OCI-M2 (cell line): ENCODE results near the gene STK11.
A peak's percentile ranks its signal among the peaks of the same experiment; 100 is the strongest.

ENCODE experiments used
- DNase-seq: peaks from one replicate; lab custom pipeline; 2025; ENCODE audit not compliant: unreplicated experiment; lab: John Stamatoyannopoulos, UW

Gene STK11

DNA sequence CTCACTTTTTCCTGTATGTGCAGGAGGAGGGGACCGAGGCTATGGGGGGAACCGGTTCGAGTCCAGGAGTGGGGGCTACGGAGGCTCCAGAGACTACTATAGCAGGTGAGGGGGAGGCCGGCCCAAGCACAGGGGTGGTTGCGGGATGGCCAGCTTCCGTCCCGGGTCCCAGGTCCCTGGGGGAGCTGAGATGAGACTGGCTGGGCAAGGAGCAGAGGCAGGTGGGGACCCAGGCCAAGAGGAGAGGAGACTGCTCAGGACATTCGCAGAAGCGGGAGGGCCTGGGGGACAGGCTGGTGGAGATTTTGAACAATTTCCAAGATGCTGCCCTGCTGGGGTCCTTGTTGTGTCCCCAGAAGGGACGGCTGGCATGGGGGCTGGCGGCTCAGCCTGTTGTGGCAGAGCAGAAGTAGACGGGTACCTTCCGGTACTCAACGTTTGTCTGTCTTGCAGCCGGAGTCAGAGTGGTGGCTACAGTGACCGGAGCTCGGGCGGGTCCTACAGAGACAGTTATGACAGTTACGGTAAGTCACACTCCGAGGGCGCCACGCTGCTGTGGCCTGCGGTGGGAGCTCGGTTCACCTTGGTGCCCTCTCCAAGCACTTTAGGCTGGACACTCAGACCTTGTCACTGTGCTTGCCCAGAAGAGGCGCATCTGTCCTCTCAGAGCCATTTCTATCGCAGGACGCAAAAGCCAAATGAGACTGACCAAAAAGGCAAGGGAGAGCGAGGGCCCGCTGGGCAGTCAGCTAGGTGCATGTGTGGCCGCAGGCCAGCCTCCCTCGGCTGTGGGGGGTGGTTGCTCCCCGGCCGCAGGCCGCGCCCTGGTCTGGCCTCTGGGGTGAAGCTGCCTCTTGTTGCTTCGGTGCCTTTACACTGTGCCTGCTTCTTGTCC lies 66.2 kb downstream of the STK11 start:
- no peak for DNase-seq

DNA sequence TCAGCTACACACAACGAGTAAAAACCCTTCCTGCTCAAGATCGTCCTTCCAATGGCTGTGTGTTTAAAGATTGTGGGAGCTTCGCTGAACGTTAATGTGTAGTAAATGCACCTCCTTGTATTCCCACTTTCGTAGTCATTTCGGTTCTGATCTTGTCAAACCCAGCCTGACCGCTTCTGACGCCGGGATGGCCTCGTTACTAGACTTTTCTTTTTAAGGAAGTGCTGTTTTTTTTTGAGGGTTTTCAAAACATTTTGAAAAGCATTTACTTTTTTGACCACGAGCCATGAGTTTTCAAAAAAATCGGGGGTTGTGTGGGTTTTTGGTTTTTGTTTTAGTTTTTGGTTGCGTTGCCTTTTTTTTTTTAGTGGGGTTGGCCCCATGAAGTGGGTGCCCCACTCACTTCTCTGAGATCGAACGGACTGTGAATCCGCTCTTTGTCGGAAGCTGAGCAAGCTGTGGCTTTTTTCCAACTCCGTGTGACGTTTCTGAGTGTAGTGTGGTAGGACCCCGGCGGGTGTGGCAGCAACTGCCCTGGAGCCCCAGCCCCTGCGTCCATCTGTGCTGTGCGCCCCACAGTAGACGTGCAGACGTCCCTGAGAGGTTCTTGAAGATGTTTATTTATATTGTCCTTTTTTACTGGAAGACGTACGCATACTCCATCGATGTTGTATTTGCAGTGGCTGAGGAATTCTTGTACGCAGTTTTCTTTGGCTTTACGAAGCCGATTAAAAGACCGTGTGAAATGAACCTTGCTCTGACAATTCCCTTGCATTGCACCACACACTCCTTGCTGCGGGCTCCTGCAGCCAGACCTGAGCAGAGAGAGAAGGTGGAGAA lies 67.1 kb downstream of the STK11 start:
- no peak for DNase-seq

DNA sequence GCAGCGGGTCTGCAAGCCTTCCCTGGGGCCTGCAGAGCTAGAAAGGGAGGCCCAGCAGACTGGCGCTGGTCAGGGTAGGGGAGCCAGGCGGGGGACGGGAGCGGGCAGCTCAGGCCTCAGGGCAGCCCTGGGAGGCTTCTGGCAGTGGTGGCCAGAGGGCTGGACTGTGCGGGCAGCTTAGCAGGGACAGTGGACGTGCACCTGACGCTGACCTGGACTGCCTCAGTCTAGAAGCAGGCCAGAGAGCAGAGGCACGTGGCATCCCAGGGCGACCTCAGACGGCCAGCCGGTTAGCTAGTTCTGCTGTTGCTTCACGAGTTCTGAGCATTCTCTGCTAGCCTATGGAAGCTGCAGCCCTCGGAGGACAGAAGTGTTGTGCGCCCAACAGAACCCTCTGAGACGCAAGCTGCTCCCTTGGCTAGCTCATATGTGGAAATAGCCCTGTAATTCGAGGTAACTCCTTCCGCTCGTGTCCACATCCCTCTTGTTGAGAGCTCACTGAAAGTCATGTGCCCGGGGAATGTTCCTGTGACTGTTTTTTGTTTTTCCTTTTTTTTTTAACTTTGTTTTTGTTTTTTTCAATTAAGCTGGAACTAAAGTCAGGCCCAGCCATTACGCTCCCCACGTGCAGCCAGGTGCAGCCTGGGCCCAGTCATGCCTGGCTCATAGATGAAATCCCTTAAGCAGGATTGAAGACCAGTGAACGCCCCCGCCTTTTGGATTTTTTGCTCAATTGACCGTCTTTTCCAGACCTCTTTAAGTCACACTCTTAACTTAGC lies 67.9 kb downstream of the STK11 start:
- DNase-seq = peak; percentile 8

DNA sequence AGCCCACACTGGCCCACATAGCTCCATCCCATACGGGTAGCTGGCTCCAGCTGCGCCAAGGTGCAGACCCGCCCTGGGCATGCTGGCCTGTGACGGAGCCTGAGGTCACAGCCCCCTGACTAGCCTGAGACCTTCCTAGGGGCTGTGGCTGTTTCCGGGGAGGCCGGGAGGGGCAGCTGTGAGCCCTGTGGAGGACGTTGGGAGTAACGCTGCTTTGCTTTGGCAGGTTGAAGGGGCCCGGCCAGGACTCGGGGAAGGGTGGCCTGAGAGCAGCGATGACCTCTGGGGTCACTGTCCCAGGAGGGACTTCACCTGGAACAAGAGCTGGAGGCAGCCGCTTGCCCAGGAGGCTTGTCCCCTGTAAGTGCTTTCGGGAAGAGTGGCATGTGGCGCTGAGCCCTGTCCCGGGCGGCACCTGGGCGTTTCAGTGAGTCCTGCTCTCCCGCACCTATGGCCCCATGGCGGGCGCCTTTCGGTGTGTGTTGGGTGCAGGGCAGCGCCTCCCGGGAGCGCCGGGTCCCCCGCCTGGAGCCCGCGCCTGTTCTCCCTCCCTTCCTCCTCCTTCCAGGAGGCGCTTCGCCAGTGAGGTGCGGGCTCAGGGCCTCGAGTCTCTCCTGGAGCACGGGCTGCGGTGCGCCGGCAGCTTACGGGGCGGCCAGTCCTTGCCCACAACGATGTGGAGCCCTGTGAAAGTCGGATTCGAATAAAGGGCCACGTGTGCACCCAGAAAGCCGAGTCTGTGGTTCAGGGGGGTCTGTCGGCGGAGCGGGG lies 68.7 kb downstream of the STK11 start:
- DNase-seq = no peak

DNA sequence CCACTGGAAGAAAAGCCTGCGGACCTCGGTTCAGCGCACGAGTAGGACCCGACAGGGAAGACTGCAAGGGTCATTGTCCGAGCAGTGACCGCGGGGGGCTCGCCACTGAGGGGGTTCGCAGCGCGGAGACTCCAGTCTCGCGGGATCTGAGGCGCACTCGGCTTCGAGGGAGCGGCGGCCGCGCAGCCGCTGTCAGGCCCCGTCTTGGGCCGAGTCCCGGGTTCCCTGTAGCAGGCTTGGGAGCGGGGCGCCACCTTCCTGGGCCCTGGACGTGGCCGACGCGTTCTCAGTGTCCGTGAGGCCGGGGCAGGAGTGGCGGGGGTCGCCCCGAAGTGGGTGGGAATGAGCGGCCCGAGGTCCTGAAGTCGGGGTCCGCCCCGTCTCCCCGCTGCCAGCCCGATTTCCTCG lies 69.3 kb downstream of the STK11 start:
- DNase-seq = no peak

DNA sequence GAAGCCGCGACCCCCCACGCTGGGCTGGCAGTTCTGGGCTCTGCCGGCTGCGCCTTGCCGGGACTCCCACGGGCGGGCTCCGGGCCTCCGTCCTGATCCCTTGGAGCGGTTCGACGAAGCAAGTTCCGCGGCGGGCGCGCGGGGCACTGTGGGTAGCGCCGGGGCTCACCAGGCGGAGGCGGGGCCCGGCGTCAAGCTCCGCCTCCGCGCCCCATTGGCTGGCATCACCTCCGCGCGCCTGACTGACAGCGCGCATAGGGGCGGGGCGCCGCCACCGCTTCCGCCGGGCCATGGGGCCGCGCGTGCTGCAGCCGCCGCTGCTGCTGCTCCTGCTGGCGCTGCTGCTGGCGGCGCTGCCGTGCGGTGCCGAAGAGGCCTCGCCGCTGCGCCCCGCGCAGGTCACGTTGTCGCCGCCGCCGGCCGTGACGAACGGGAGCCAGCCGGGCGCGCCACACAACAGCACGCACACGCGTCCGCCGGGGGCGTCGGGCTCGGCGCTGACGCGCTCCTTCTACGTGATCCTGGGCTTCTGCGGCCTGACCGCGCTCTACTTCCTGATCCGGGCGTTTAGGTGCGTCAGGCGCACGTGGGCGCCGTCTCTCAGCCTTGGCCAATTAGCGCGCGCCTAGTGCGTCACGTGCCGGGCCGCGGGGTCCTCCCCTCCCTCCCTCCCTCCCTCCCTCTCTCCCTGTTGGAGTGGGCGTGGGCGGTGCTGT lies 69.8 kb downstream of the STK11 start, which contains the start of gene FAM174C:
TSS of gene FAM174C (plus strand) at position 271 of the 716 bp plus-strand sequence. CDS start at position 291, 20 bp downstream.
- peak; percentile 63 for DNase-seq

DNA sequence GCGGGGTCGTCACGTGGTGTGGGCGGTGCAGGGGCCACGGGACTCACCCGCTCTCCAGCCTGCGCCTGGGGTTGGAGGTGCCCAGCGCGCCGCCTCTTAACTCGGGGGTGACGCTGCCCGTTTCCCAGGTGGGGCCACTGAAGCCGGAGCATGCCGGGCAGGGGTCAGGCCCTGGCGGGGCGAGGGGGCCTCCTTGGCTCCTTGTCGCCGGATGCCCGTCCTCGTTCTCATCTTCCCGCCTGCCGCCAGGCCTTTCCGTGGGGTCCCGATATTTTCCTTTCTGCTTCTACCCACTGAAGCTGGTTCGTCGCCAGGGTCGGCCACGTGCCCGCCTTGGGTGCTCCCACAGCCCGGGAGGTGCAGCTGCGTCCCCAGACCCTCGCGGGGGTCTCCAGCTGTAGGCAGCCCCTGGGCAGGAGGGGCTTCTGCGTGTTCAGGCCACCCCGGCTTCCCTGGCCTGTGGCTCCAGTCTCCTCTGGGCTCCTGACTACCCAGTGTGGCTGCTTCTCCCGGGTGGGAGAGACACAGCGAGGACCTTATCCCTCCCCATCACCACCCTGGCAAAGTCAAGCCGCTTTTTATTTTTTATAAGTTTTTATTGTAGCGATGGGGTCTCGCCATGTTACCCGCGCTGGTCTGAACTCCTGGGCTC lies 70.5 kb downstream of the STK11 start:
- DNase-seq = no peak

DNA sequence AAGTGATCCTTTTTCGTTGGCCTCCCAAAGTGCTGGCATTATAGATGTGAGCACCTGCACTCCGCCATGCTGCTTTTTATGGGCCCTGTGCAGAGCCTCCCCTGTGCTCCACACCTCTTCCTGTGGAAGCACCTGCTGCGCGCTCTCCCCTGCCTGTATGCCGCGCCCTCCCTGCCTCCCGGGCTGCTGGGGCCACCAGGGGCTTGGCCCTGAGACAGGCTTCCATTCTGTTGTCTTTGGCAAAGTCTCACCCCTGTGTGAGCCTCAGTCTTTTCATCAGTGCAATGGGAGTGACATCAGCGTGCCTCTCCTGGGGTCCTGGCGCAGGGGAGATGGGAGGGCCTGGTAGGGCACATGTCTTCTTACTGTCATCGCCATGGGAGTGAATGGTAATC lies 71.0 kb downstream of the STK11 start:
- no peak for DNase-seq

DNA sequence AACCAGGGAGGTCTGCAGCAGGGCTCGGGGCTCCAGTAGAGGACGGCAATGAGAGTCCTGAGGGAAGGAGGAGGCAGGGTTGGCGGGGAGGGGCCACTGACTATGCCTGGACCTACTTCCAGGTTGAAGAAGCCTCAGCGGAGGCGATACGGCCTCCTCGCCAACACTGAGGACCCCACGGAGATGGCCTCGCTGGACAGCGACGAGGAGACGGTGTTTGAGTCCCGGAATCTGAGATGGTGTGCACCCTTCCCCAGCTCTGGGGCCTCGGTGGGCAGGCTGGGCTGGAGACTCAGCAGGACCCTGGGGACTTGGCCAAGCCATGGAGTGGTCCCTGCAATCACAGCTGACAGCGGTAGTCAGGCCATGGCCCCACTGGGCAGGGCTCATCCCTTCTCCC lies 71.5 kb downstream of the STK11 start:
- no peak for DNase-seq
